H9 (cell line): ENCODE measurements around the gene ARHGAP12. TPM values are rescaled to one million over a fixed set of nuclear protein-coding genes. Genes with fewer than 3 reads are reported as not detected.

Experiments
- DNase-seq: peaks from one replicate; pipeline ENCODE4 v3.0.0-alpha.2; 2017
- H2AFZ ChIP-seq: one replicate; pipeline ENCODE4 v1.6.1; 2013; ENCODE audit warnings: mild to moderate bottlenecking, low read length, control low read depth, moderate library complexity
- H2AK5ac ChIP-seq: 2 replicates; pipeline ENCODE4 v1.6.1; 2013; ENCODE audit warnings: low read length, control low read depth, mixed read lengths; ENCODE audit not compliant: insufficient read length
- H2BK120ac ChIP-seq: one replicate; pipeline ENCODE4 v1.6.1; 2013; ENCODE audit warnings: low read depth, mild to moderate bottlenecking, low read length, control low read depth, inconsistent platforms; ENCODE audit not compliant: poor library complexity, severe bottlenecking
- H2BK12ac ChIP-seq: 2 replicates; pipeline ENCODE4 v1.6.1; 2013; ENCODE audit warnings: low read length, control low read depth, mixed read lengths, low read depth; ENCODE audit not compliant: insufficient read length
- H2BK15ac ChIP-seq: 2 replicates; pipeline ENCODE4 v1.6.1; 2013; ENCODE audit warnings: low read depth, low read length, control low read depth
- H2BK20ac ChIP-seq: one replicate; pipeline ENCODE4 v1.6.1; 2013; ENCODE audit warnings: low read depth, mild to moderate bottlenecking, low read length, control low read depth, inconsistent platforms; ENCODE audit not compliant: poor library complexity, severe bottlenecking
- H2BK5ac ChIP-seq: 2 replicates; pipeline ENCODE4 v1.6.1; 2013; ENCODE audit warnings: low read length, control low read depth, mixed read lengths; ENCODE audit not compliant: insufficient read length
- H3K14ac ChIP-seq: 2 replicates; pipeline ENCODE4 v1.6.1; 2013; ENCODE audit warnings: low read length, control low read depth; ENCODE audit not compliant: insufficient read depth
- H3K18ac ChIP-seq: 2 replicates; pipeline ENCODE4 v1.6.1; 2013; ENCODE audit warnings: low read depth, mild to moderate bottlenecking, mixed read lengths, low read length, control low read depth; ENCODE audit not compliant: insufficient read length
- H3K23ac ChIP-seq: 2 replicates; pipeline ENCODE4 v1.6.1; 2013; ENCODE audit warnings: low read length, control low read depth, mixed read lengths, low read depth; ENCODE audit not compliant: insufficient read length
- H3K23me2 ChIP-seq: 2 replicates; pipeline ENCODE4 v1.6.1; 2013; ENCODE audit warnings: low read depth, mild to moderate bottlenecking, mixed read lengths, low read length, control low read depth; ENCODE audit not compliant: insufficient read length, poor library complexity, severe bottlenecking
- H3K27ac ChIP-seq: 2 replicates; pipeline ENCODE4 v1.5.1; 2013; ENCODE audit warnings: low read length, control low read depth, mixed read lengths, low read depth; ENCODE audit not compliant: insufficient read length
- H3K27me3 ChIP-seq: 2 replicates; pipeline ENCODE4 v1.6.1; 2013; ENCODE audit warnings: low read length, control low read depth, inconsistent platforms; ENCODE audit not compliant: insufficient read depth
- H3K4ac ChIP-seq: 2 replicates; pipeline ENCODE4 v1.6.1; 2013; ENCODE audit warnings: low read depth, mild to moderate bottlenecking, control low read depth, inconsistent platforms, low read length, moderate library complexity
- H3K4me1 ChIP-seq: 2 replicates; pipeline ENCODE4 v1.6.1; 2013; ENCODE audit warnings: low read length, control low read depth, inconsistent platforms; ENCODE audit not compliant: insufficient read depth
- H3K4me2 ChIP-seq: 2 replicates; pipeline ENCODE4 v1.6.1; 2013; ENCODE audit warnings: low read length, control low read depth, mixed read lengths; ENCODE audit not compliant: insufficient read length, insufficient read depth
- H3K56ac ChIP-seq: 2 replicates; pipeline ENCODE4 v1.6.1; 2013; ENCODE audit warnings: low read depth, mild to moderate bottlenecking, mixed read lengths, low read length, control low read depth; ENCODE audit not compliant: insufficient read length
- H3K79me1 ChIP-seq: 2 replicates; pipeline ENCODE4 v1.6.1; 2013; ENCODE audit warnings: low read depth, mild to moderate bottlenecking, moderate library complexity, low read length, control low read depth, inconsistent platforms; ENCODE audit not compliant: insufficient read depth, poor library complexity, severe bottlenecking
- H3K79me2 ChIP-seq: 2 replicates; pipeline ENCODE4 v1.6.1; 2013; ENCODE audit warnings: low read length, control low read depth, inconsistent platforms; ENCODE audit not compliant: insufficient read depth
- H3K9ac ChIP-seq: 2 replicates; pipeline ENCODE4 v1.6.1; 2013; ENCODE audit warnings: low read length, control low read depth, mixed read lengths; ENCODE audit not compliant: insufficient read length; ENCODE audit errors: extremely low read depth
- H3K9me3 ChIP-seq: one replicate; pipeline ENCODE4 v1.6.1; 2013; ENCODE audit warnings: low read depth, low read length, inconsistent platforms; ENCODE audit not compliant: control insufficient read depth
- H3T11ph ChIP-seq: one replicate; pipeline ENCODE4 v1.6.1; 2013; ENCODE audit warnings: mild to moderate bottlenecking, low read length, control low read depth, inconsistent platforms
- H4K20me1 ChIP-seq: one replicate; pipeline ENCODE4 v1.6.1; 2013; ENCODE audit not compliant: control insufficient read depth, insufficient read length, insufficient read depth
- H4K5ac ChIP-seq: 2 replicates; pipeline ENCODE4 v1.6.1; 2013; ENCODE audit warnings: low read depth, mild to moderate bottlenecking, mixed read lengths, low read length, control low read depth; ENCODE audit not compliant: insufficient read length
- H4K8ac ChIP-seq: replicated peaks from 2 replicates; pipeline ENCODE4 v1.6.1; 2013; ENCODE audit warnings: low read length, control low read depth, mixed read lengths, low read depth; ENCODE audit not compliant: insufficient read length
- H4K91ac ChIP-seq: 2 replicates; pipeline ENCODE4 v1.6.1; 2013; ENCODE audit warnings: low read depth, mild to moderate bottlenecking, moderate library complexity, mixed read lengths, low read length, control low read depth; ENCODE audit not compliant: insufficient read length
- H3K27ac Mint-ChIP-seq, 3 experiments: 2 replicates in 2 of 3; 3 replicates in 1 of 3; pipeline ENCODE4 v1.8.0; 2020 to 2021; ENCODE audit warnings: mixed read lengths in 3 of 3, mild to moderate bottlenecking in 1 of 3, moderate library complexity in 1 of 3
- H3K27me3 Mint-ChIP-seq: 2 replicates; pipeline ENCODE4 v1.8.0; 2021; ENCODE audit warnings: low read depth, mild to moderate bottlenecking, moderate library complexity, mixed read lengths
- H3K36me3 Mint-ChIP-seq, 3 experiments: 2 replicates in 2 of 3; 3 replicates in 1 of 3; pipeline ENCODE4 v1.8.0; 2020 to 2021; ENCODE audit warnings: low read depth in 3 of 3, mixed read lengths in 3 of 3; ENCODE audit not compliant: insufficient read depth in 1 of 3
- H3K4me1 Mint-ChIP-seq, 2 experiments: 2 replicates each; pipeline ENCODE4 v1.8.0; 2020; ENCODE audit warnings: mixed read lengths in 2 of 2
- H3K4me3 Mint-ChIP-seq, 2 experiments: 2 replicates in 1 of 2; 3 replicates in 1 of 2; pipeline ENCODE4 v1.8.0; 2020 to 2021; ENCODE audit warnings: mild to moderate bottlenecking in 2 of 2, mixed read lengths in 2 of 2, moderate library complexity in 1 of 2
- H3K9me3 Mint-ChIP-seq, 2 experiments: 2 replicates in 1 of 2; 3 replicates in 1 of 2; pipeline ENCODE4 v1.8.0; 2020; ENCODE audit warnings: mild to moderate bottlenecking in 2 of 2, mixed read lengths in 2 of 2, moderate library complexity in 1 of 2
- CTCF ChIP-seq: fragments of 200-600 bp; sonication (generic); conservative IDR thresholded peaks from 3 replicates; pipeline ENCODE4 v1.8.0; 2021; ENCODE audit warnings: antibody characterized with exemption, mild to moderate bottlenecking
- WGBS: extraction: QIAGEN DNeasy Blood & Tissue Kit; methylation state at CpG from one replicate; pipeline ENCODE4 v1.1.7; 2013; ENCODE audit warnings: missing lambda C conversion rate, low lambda C conversion rate, mixed read lengths; ENCODE audit not compliant: insufficient read length; ENCODE audit errors: extremely low coverage; 5-methylcytosine and 5-hydroxymethylcytosine counted together
- total RNA-seq: library from RNA; stranded (reverse); gene quantifications from 2 replicates; pipeline ENCODE4 v1.2.1, GENCODE V29; 2021

ARHGAP12 gene
- total RNA-seq, 1 experiment from 2014 or later, result 34.3 TPM

DNA sequence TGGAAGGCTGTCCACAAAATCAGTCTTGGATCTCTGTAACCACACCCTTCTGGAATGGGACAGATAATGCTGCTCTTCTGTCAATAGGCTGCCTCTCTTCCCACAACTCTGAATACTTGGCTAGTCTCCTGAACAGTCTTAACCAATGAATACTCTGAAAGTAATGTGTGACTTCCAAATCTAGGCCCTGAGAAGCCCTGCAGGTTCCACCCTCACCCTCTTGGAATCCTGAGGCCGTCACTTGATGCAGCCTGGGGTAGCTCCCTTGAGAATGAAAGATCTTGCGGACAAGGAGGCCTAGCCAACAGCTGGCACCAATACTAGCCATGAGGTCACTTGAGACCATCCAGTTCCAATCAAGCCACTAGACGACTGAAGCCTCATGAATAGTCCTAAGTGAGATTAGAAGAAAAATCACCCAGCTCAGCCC is 109.2 kb downstream of the ARHGAP12 start:
- no peak for DNase-seq
- Histone ChIP-seq H4K8ac (no peak overlapping the region), H2BK120ac (no peak overlapping the region), H3T11ph (no peak overlapping the region), H3K56ac (no peak overlapping the region), H3K79me2 (no peaks in the 10 kb centered on the region), H4K20me1 (no peaks in the 10 kb centered on the region), H2BK15ac (no peak overlapping the region), H3K4me1 (no peaks in the 10 kb centered on the region), H3K23me2 (no peaks in the 10 kb centered on the region), H2BK5ac (no peak overlapping the region), H3K79me1 (no peaks in the 10 kb centered on the region), H2BK12ac (no peak overlapping the region), H2BK20ac (no peak overlapping the region), H3K4me2 (no peak overlapping the region), H3K27ac (no peak overlapping the region), H2AK5ac (no peak overlapping the region), H2AFZ (no peak overlapping the region), H3K18ac (no peak overlapping the region), H4K5ac (no peak overlapping the region), H3K14ac (no peak overlapping the region), H3K4ac (no peak overlapping the region), H3K9me3 (no peaks in the 10 kb centered on the region), H3K27me3 (no peaks in the 10 kb centered on the region), H3K9ac (no peak overlapping the region), H3K23ac (no peak overlapping the region), H4K91ac (no peak overlapping the region)
- H3K27ac Mint-ChIP-seq, result peak overlapping the region; percentile 41 to 65 (median 53); a peak in 4 of 7 replicates
- no peak overlapping the region for H3K4me3 Mint-ChIP-seq
- no peaks in the 10 kb centered on the region; a peak in 1 of 4 replicates for H3K4me1 Mint-ChIP-seq
- no peaks in the 10 kb centered on the region; a peak in 4 of 7 replicates for H3K36me3 Mint-ChIP-seq
- H3K9me3 Mint-ChIP-seq, result no peaks in the 10 kb centered on the region
- H3K27me3 Mint-ChIP-seq, result no peaks in the 10 kb centered on the region
- no CpG with 5 or more reads among the region's 3 CpGs for WGBS
- TF ChIP-seq CTCF, result no peak
